Activated gamma-delta T cell treated with Interleukin-2 at 50 U/mL for 16 hours (primary cell): ENCODE results near the gene VASN.
"Not testable (repeated sequence)": the region's sequence is repeated elsewhere in the genome, so short reads cannot be mapped to it uniquely, and the experiment has no call there.

Source experiments
- DNase-seq: peaks from one replicate; pipeline ENCODE4 v3.0.0-alpha.2; 2020

VASN gene

DNA sequence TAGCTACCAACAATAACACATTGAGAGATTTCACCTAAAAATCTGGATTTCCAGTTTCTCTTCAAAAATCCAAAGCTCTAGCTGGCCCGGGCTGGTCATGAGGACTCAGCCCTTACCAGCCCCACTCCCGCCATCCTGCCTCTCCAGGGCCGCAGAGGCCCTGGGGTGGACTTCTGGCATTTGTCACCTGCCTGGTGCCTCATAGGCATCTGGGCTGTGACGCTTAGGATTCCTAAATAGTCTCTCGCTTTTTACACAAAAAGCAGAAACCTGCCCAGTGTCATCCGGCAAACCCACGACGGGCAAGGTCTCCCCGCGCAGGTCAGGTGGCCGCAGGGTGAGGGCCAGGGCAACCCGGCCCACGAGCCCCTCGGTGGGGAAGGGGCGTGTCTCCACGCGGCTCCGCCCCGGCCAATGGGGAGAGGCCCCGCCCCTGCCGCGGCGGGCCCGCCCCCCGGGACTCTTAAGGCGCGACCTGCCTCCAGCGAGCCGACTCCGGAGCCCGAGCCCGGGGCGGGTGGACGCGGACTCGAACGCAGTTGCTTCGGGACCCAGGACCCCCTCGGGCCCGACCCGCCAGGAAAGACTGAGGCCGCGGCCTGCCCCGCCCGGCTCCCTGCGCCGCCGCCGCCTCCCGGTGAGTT is at the start of gene VASN:
Gene VASN (plus strand): TSS at position 492 of the 644 bp plus-strand sequence. CDS start 9,030 bp downstream, outside the sequence.
- peak; percentile 66 for DNase-seq

DNA sequence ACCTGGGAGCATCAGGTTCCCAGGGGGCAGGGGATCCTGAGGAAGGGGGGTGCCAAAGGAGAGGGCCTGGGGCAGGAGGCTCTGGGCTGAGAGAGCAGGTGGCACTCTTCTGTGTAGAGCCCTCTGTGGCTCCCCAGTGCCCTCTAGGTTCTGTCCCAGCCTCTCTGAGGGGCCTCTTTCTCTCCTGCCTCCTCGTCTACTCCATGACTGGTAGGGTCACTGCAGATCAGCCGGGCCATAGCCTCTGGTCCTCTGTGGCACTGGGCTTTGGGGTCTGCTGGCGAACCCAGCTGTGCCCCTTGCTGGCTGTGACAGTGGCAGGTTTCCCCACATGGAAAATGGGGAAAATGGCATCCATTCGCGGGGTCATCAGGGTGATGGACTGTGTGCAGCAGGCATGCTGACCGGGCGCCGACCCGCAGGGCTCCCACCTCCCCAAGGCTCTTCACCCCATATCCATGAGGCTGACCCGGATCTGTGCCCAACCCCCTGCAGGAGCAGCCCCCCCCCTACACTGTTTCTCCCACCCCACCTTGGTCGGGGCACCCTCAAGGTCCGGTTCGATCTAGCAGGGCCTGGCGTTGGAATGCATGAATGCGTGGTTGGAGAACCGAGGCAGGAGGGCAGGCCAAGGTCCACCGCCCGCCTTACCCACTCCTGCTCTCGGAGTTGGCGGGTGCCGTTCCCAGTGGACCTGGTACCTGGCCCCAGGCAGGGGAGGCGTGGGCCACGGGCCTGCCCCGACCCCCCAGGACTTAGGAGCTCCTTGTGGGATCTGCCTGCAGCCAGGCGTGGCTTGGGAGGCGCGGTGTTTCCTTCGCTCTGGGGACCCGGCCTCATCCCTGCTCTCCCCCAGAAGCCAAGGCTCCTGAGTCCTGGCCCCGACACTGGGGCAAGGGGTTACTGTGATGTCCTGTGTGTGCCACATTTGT is 49.3 kb upstream of the VASN start:
- DNase-seq = no peak

DNA sequence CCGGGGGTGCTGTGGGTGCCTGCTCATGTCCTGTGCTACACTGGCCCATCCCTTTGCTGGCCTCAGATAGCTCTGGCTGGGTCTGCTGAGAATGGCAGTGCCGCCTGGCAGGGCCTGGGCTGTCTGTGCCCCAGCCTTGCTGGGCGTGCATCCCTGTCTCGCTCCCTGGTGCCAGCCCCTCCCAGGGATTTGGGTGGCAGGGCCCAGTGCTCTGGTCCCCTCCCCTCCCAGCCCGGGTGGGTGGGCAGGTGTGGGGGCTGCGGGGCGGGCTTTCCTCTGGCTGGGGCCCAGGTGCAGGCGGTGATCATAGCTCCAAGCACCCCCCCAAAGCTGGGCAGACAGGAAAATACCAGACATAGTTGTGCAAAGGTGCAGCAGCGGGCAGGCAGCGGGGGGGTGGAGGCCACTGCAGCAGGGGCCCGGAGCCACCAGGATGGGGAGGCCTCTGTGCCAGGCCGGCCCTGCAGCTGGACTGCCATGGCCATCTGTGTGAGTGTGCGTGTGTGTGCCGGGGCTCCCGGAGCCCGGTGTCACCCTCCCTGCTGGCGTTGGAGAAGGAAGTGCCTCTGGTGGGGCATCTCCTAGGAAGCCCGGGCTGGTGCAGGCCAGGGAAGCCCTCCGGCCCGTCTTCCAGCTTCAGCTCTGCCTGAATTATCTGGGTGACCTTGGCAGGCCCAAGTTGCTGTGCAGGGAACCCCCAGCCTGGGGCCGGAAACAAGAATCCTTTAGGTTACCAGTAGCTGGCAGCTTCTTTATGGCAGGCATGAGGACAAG is 48.4 kb upstream of the VASN start:
- DNase-seq = no peak

DNA sequence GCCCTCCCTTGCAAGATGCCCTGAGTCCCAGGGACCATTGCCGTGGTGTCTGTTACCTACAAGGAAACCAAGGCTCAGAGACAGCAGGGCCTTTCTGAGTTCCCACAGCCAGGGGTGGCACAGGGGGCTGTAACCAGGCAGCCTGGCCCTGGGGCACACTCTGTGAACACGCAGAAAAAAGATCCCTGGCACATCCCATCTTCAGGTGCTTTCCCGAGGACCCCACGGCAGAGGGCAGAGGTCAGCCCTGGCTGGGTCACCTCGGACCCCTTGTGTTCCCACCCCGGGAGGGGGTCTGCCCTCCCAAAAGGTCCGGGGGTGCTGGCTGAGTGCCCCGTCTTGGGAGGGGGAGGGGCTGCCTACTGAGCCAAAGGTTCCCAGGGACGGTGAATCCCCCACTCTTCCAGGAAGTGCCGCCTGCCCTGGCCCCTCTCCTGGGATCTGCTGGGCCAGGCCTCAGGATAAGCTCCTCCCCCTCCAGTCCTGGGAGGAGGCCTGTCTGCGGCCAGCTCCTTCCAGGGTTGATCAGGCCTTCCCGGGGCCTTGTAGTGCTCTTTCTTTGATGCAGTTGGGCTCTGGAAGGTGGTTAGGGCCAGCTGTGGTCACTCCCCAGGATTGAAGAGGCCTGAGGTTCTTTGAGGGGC is 47.7 kb upstream of the VASN start:
- DNase-seq = no peak

DNA sequence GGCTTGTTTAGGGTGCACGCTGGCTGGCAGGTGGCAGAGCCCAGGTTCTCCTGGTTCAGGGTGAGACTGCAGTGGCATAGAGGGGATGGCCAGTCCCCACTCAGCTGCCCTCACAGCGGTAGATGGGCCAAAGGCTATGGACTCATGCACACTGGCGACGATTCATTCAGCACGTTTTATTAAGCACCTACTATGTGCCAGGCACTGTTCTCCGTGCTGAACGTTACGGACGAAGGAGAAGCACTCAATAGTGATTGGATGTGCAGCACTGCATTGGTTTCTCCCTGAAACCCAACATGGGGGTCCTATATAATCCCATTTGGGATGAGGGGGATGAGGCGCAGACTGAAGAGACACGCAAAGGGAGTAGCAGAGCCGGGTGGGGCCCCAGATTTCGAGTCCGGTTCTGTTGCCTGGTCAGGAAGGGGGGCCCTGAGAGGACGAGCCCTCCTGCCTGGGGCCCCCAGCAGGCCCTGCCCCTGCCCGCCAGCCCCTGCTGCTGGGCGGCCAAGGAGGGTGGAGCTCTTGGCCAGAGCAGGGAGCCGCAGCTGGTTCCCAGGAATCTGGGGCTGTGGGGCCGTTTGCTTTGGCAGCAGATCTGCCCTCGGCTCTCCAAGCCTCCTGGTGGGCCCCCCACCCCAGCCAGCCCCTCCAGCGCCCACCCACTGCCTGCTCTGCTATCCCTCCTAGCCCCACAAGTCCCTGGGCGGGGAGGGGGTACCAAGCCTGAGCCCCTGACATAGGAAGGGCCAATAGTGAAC is 47.0 kb upstream of the VASN start:
- no peak for DNase-seq

DNA sequence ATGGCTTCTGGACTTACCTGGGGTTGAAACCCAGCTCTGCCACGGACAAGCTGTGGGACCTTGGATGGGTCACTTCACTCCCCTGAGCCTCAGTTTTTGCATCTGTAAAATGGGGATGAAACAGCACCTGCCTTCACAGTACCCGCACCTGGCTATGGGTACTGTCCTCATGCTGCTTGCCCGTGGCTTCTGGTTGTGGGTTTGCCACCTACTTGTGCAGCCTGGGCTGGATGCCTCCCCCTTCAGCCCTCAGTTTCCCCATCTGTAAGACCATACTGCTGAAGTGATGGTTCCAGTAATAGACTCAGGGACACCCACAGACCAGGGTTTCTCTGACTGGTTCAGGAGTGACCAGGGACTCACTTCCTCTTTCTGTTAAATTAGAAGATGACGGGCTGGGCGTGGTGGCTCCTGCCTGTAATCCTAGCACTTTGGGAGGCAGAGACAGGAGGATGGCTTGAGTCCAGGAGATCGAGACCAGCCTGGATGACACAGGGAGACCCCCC is 46.3 kb upstream of the VASN start:
- no peak for DNase-seq

DNA sequence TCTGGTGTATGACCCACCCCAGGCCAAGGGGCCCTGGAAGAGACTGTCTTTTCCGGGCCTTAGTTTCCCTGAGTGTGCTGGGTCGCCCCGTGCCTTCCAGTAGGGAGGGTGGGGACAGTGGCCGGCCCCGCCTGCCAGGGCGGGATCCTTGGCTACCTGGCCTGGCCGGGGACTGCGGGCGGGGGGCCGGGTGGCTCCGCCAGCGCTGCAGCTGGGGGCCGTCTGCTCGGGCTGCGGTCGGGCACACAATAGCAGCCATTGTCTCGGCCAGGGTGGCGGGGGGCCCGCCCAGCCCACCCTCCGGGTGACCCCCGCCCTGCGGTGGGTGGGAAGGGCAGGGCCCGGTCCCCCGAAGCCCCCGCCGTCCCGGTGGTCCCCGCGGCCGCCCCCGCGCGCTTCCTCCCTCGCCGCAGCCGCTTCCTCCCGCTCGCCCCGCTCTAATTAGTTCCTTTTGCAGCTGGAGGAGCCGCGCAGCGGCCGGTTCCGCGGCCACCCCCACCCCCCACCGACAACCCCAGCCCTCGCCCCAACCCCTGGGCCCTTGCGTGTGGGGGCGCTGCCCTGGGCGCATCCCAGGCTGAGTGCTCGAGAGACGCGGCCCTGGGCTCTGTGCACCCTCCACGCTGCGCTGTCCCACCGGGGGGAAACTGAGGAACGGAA is 44.1 kb upstream of the VASN start:
- DNase-seq = no peak

DNA sequence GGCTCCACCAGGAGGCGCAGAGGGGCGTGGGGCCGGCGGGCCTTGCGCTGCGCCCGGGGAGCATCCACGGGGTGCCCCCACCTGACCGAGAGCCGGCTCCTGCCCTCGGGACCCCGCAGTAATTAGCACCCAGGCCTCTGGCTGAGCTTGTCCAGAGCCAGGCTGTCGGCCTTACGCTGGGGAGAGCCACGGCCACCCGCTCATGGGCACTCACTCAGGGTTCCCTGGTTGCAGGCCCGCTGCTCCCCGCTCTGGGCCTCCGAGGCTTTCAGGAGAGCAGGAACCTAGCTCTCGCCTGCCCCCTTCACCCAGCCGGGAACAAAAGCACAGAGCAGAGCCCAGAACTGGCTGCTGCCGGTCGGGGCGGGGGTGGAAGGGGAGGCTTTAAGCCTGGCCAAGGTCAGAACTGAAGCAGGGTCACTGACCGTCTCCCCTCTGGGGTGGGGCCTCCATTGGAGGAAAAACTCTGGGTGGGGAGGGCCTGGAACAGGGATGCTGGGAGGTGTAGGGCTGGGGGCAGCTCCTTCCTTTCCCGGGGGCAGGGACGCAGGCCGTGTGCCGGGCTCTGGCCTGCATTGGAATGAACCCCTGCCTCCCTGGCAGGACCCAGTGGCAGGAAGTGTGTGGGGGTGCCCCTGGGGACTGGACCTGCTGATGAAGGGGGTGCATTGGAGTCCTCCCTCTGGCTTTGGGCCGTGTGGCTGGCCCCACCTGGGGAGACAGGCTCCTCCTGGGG is 43.4 kb upstream of the VASN start:
- DNase-seq = peak; percentile 36

DNA sequence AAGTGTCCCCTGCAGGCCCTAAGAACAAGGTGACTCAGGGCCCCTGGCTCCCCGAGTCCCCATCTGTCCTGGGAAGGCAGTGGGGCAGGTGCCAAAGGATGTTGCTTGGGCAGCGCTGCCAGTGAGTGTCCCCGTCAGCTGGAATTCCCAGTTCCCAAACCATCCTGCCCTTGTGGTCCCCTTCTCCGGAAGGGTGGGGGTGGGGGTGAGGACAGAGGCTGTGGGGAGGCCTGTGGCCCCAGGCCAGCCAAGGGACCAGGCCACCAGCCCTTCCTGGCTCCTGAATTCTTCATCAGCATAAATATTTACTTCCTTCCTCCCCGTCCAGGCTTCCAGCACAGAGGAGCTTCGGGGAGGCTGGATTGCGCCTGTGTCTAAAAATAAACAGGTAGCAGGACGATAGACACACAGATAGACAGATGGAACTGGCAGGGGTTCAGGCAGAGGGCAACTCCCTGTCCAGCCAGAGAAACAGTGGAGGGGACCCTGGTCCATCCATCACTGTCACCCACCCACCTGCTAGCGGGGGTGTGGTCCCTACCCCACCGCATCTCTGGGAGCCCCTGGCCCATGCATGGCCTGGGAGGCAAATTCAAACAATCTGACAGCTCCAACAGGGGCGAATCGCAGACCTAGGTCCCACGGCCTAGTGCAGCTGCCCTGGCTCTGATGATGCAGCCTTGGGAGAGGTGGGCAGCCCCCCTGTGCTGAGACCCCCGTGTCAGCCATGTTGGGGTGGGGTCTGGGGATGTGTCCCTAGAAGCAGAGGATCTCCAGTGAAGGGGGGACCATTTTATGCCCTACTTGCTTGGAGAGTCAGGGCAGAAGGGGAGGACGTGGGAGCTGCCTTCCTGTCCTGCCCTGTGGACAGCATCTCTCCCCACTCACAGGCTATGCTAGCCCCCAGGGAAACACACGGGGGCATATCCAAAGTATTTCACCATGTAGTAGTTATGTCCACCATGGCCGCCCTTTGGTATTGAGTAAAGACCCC is 42.6 kb upstream of the VASN start:
- DNase-seq = no peak

DNA sequence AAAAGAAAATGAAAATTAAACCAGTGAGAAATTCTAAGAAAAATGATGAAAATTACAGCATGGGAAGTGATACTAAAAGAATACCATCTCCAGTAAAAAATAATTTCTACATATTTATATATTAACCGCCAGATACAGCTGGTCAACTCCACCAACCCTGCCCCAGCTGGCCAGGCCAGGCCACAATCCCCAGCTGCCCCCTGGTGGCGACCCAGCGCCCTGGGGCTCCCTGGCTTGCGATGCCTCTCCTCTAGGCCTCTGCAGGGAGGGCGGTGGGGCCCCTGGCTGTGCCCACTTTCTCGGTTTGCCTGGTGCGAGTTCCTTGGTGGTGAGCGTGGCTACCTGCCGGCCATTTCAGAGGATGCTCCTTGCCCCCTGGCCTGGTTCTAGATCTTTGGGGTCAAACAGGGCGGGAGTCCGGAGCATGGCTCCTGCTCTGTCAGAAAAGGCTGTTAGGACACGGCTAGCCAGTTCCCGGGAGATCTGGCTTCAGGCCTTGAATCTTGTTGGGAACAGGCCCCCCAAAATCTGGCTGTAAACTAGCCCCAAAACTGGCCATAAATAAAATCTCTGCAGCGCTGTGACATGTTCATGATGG is 41.3 kb upstream of the VASN start:
- peak; percentile 73 for DNase-seq

DNA sequence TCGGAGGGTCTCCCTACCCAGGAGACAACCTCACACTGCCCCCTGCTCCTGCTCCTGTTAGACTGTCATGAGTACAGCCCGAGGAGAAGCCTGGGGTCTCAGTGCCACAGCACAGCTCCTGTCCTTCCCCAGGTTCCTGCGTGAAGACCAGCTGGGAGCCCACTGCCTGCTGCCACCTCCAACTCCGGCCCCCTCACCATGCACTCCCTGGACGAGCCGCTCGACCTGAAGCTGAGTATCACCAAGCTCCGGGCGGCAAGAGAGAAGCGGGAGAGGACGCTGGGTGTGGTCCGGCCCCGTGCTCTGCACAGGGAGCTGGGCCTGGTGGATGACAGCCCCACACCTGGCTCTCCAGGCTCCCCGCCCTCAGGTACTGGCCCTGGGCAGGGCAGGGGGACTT is 39.6 kb upstream of the VASN start:
- no peak for DNase-seq

DNA sequence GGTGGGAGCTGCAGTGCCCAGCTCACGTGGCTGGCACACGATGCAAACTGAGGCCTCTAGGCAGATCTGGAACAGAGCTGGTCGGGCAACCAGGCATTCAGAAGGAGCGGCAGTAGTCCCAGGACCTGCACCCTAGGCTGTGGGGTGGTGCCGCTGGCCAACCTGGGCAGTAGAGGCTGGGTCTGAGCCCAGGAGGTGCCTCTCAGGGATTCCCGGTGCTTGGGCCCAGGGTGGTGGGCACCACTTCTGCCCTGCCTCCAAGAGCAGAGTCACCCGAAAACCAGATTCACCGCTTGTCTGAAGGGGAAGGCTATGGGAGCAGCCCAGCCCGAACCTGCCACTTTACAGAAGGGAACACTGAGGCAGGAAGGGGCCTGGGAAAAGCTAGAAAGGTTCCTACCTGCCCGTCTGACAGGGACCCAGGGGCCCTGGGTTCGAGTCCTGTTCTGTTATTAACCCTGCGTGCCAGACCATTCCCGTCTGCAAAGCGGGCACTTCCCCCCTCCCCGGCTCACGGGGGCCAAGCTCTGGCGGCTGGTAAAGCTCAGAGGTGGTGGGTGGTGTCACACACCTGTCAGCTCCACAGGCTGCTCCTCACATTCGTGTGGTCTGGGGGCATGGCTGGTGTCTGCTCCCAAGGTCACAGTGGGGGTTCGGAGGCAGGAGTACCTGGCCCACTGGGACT is 38.9 kb upstream of the VASN start:
- no peak for DNase-seq

DNA sequence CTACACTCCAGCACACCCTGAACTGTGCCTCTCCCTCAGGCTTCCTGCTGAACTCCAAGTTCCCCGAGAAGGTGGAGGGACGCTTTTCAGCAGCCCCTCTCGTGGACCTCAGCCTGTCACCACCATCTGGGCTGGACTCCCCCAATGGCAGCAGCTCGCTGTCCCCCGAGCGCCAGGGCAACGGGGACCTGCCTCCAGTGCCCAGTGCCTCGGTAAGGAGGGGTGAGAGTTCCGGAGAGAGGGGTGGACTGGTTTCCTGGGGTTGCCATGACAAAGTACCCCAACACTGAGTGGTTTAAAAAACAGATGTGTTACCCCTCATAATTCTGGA is 38.4 kb upstream of the VASN start:
- DNase-seq = no peak

DNA sequence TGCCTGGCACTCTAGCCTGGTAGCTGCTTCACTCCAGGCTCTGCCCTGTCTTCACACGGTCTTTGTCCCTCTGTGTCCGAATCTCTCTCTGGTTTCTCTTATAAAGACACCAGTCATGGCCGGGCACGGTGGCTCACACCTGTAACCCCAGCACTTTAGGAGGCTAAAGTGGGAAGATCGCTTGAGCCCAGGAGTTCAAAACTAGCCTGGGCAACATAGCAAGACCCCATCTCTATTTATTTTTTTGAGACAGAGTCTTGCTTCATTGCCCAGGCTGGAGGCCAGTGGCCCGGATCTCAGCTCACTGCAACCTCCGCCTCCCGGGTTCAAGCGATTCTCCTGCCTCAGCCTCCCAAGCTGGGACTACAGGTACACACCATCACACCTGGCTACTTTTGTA is 37.9 kb upstream of the VASN start:
- DNase-seq = not testable (repeated sequence)

DNA sequence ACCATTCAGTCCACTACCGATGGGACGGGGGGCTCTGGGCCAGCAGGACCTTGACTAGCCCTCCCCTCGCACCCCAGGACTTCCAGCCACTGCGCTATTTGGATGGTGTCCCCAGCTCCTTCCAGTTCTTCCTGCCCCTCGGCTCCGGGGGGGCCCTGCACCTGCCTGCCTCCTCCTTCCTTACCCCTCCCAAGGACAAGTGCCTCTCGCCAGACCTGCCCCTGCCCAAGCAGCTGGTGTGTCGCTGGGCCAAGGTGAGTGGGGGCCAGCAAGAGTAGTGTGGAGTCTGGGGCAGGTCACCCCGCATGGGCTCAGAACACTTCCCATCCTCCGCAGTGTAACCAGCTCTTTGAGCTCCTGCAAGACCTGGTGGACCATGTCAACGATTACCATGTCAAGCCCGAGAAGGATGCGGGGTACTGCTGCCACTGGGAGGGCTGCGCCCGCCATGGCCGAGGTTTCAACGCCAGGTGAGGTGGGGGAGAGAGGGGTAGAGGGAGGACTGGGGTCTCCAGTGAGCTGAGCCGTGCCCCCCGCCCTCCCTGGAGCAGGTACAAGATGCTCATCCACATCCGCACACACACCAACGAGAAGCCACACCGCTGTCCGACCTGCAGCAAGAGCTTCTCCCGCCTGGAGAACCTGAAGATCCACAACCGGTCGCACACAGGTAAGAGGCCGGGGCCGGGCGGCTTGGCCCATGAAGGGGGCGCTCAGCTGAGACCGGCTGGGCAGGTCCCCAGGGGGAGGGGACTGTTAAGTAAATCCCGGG is 36.7 kb upstream of the VASN start:
- DNase-seq = no peak

DNA sequence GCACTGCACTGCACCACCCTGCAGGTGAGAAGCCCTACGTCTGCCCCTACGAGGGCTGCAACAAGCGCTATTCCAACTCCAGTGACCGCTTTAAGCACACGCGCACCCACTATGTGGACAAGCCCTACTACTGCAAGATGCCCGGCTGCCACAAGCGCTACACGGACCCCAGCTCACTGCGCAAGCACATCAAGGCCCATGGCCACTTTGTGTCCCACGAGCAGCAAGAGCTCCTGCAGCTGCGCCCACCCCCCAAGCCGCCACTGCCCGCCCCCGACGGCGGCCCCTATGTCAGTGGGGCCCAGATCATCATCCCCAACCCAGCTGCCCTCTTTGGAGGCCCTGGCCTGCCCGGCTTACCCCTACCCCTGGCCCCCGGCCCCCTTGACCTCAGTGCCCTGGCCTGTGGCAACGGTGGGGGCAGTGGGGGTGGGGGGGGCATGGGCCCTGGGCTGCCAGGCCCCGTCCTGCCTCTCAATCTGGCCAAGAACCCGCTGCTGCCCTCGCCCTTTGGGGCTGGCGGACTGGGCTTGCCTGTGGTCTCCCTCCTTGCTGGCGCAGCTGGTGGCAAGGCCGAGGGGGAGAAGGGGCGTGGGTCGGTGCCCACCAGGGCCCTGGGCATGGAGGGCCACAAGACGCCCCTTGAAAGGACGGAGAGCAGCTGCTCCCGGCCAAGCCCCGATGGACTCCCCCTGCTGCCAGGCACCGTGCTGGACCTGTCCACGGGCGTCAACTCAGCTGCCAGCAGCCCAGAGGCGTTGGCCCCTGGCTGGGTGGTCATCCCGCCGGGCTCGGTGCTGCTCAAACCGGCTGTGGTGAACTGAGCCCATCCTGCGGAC is 34.7 kb upstream of the VASN start:
- no peak for DNase-seq
